SW 1271 (cell line): ENCODE data around the gene HOXB9.

Experiments used
- DNase-seq, 2 experiments: peaks; one replicate each; lab custom pipeline; 2025; lab: John Stamatoyannopoulos, UW

The HOXB9 gene

DNA sequence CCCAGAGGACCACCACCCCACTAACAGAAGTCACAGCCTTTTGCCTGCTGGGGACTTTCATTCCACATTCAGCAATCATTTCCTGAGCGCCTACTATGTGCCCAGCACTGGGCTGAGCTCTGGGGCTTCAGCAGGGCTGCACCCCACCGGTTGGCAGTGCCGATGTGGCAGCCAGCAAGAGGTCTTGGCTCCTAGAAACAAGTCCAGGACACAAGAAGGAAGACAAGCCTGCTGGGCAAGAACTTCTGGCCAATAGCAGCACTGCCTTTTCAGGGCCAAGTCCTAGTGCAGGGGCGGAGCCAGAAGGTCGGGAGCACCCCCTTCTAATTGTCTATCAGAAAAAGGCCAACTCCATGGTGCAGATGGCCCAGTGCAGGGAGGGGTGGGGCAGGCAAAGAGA, 13.0 kb upstream of the HOXB9 start:
- DNase-seq: no peak

DNA sequence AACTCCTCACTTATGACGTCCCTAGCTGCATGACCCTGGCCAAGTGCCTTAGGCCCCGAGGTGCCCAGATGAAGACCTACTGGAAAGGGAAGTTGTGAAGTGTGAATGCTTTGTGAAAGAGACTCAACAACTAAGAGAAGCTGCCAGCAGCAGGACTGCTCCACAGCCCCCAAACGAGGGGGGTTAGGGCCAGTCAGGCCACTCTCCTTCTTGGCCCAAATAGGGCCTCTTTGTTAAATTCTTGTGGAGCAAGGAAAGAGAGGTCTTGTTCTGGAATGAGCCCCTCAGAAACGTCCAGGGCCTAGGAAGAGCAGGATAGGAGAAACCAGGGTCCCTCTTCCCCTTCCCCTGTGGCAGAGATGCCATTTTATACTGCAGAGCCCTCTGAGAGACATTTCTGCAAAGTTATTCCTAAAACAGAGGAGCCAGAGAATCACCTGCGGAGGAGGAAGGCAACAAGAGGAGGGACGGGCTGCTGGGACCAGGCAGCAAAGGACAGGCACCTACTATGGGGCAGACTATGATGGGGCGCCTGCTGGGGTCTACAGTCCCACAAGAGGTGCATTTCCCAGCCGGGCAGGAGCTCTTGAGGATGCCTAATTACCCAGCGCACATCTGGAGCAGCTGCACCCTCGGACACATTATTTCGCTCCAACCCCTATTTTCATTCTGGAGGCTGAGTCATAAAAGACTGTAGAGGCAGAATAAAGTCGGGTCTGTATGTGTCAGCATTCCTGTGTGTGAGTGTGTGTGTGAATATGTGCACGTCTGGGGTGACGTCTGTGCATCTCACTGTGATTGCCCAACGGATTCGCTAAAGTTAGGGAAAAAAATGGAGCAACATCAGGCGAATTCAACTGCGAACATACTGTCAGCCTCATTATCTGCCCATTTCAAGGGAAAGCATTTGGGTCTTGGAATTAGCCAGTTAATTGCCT, 11.4 kb upstream of the HOXB9 start:
- no peak for DNase-seq

DNA sequence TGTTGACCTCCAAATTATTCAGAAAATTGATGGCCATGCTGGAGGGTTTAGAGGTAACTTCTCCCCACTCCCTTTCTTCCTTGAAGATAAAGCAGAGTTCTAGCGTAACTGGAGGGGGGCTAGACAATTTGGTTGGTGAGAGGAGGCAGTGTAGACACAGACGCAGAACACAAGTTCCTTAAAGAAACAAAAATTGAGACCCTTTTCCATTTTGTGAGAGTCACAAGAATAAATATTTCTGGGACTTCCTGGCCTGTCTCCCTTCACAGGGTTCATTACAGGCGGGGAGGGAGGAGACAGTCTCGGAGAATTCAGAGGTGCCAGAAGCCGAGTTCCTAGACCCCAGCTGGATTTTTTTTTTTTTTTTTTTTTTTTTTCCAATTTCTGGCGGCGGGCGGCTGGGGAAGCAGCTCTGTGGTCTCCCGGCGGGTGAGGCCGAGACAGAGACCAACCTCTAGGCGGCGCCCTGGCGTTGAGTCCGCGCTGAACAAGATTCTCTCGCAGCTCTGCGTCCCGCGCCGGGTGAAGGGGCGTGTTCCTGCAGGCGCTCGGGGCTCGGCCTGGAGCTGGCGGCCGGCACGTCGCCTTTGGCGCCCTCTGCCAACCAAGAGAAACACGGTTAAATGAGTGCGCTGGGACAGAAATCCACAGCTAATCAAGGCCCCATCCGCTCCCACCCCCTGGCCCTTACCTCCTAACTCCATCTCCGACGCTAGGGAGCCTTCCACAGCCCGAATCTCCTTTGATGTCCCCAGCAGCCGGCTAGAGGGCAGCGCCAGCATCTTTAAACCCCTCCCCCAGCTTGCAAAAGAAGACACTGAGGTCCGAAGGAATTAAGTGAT, 10.2 kb upstream of the HOXB9 start:
- no peak for DNase-seq

DNA sequence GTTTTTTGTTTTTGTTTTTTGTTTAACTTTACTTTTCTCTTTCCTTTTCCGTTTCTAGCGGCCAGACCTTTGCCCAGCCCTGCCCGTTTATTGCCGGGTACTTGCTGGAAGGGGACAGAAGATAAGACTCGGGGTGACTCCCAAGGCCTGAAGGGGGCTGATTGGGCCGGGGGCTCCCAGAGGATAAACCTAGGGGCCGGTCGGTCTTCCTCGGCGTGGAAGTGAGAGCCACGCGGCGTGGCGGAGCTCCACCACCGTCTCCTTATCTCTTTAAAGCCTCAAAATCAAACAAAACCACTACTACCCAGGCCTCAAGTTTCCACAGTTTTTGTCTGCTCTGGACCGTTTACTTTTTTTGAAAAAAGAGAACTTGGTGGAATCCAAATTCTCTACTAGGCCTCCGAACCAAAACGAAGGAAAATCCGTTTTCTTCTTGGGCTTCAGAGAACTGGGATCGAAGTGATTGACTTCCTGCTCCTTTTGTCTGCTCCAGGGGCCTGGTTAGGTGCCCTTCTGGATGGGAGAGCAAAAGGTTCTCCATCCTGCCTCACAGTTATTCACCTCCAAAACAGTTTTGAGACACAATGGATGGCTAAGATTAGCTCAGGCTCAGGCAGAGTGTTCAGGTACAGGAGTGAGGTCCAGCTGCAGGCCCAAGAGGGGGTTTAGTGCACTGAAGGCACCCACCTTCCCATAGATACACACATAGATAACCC, 8.5 kb upstream of the HOXB9 start:
- DNase-seq: no peak

DNA sequence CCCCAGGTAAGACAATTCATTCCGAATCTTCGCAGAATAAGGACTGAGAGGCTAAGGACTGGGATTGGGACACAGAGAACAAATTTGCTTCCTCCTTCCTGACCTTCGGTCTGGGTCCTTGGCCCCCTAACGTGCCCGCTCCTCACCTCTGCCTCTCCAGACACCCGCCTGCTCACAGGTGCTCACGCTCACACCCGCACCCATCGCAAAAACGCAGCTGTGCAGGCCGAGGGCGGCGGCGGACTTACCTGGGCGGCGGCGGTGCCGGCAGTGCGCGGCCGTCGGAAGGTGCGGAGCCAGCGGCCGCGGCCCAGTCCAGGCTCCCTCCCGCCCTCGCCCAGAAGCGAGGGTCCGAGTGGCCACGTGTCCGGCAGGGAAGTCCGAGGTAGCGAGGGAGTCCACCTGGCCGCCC, 7.1 kb upstream of the HOXB9 start:
- DNase-seq: no peak

DNA sequence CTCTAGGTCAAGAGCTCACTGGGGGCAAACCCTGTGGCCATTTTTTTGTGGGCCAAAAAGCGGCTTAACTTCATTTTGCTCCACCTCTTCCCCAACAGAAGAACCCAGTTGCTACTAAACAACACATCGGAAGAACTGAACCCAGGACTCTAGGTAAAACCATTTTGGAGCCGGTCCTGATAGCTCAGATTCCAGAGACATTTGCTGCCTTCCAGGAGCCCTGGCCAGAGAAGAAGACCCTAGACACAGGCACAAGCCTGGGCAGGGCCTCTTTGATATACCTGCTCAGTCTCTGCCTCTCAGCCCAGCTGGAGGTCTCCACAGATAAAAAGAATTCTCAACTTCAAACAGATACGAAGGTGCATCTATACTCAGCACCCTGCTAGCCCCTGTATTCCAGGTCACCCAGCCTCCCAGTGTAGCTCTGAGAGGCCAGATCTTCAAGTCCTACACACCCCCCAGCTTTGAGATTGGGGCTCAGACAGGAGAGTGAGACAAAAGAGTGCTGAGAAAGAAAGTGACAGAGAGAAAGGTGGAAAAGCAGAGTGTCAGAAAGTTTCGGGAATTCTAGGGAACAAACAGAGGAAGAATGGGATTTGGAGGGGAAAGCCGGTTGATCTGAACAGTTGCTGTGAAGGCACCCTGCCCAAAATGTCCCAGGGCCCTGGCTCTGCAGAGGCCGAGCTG, 6.6 kb upstream of the HOXB9 start:
- no peak for DNase-seq

DNA sequence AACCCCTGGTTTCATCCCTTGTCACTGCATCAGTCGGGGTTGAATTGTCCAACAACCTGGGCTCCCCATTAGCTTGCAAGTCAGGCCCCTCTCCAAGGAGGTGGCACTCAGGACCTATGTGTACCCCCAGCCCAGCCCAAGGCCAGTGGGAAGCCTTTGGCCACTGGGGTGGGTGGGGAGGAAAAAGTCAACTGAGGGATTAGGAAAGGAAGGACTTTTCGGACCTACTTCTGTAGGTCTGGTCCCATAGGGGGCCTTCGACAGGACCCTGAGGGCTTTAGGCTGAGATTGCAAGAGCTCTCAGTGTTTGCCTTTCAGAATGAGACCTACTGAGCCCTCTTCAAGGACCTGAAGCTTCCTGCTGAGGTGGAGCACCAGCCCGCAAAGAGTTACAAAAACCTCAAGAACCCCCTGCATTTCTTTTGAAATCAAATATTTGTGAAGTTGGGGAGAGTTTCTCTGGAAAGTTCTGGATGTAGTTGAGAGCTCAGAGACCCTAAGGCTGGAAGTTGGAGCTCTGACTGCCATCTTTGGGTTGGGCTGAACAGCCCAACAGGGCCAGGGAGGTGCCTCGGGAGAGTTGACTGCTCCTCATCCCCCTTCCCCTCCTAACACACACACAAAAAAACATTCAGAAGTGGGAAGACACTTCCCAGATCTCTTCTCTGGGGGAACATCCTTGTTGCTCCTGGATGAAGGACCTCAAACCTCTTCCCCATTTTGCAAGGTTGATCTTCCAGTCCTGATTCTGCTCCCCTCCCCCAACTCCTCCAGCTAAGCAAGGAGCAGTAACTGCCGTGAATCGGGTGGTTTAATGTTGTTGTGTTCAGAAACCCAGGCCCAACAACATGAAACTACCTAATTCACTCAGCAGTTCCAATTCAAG, 5.8 kb upstream of the HOXB9 start:
- no peak for DNase-seq

DNA sequence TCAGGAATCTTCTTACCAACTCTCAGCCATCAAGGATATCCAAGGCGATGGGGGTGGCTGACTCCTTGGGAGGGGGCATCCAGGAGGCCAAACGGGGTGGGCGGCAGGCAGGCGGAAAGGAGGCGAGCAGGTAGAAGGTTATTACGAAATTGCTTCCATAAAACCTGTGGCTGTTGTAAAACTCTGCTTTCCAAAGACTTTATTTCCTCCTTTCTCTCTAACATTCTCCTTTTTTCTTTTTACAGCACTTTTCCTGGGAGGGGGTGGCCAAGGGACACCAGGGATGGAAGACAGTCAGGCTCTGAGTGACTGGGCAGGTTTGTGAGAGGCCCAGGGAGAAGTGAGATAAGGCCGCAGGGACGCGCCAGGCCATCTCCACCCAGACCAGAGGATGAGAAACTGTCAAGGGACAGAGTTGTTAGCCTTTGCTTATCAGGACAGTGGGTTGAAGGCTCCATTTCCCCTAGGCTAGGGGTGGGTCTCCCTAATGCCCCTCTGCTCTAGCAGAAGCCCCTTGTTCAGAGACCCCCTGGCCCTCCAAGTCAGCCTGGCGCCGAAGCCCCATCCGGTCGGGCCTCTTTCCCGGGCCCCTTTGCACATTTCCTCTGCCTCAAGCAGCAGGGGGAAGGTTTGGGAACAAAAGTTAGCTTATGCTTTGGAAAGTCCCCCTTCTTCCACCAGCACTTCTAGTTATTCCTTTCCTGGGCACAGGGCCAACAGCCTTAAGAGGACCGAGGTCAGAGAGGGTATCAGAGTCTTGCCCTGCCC, 5.0 kb upstream of the HOXB9 start:
- no peak for DNase-seq

DNA sequence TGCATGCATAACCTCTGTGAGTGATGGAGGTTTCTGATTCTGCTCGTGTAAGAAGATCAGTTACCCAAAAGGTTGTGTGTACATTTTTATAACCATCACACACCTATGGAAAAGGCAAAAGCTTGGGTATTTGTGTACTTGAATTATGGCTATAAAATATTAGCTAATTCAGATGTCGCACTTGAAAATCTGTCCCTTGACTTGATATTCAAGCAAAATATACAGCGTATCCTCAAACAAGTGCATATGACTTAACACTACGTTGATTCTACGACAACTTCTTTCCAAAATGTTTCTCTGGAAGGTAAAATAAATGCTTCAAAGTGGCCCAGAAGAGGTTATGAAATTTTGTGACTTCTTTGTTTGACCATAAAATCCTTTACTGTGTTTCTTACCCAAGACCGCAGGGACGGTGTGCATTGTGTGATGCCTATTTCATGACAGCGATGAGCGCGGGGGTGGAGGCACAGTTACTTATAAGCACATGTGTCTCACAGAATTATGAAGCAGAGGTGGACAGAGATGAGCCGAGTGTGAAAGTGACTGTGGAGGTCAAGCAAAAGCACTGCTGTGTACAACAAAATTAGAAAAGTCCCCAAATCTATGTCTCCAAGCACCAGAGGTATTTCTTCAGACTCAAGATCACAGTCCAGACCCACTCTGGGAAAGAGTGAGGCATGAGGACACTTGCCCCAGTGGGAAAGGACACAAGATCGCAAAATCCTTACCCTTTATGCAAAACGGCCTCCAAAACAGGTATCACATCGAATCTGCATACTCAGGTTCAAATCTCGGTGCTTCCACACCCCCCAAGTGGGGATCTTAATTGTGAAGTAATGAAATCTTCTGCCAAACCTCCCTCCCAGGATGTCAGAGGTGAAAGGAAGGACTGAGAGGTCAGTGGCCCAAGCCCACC, 4.1 kb upstream of the HOXB9 start:
- no peak for DNase-seq

DNA sequence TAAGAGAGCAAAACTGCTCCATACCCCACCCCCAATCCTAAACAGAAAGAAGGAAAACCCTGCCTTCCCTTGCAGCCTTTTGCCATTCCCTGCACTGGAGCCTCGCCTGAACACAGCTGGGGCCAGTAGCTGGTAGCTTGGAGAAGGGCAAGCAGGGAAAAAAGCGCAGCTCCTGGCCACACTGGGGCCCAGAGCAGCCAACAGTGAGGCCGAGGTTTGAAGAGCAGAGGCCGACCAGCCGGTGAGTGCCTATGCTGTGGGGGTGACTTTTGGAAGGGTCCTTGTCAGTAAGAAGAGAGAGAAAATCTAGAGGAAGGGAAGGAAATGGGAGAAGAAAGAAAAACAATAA, 3.2 kb upstream of the HOXB9 start:
- DNase-seq: no peak

DNA sequence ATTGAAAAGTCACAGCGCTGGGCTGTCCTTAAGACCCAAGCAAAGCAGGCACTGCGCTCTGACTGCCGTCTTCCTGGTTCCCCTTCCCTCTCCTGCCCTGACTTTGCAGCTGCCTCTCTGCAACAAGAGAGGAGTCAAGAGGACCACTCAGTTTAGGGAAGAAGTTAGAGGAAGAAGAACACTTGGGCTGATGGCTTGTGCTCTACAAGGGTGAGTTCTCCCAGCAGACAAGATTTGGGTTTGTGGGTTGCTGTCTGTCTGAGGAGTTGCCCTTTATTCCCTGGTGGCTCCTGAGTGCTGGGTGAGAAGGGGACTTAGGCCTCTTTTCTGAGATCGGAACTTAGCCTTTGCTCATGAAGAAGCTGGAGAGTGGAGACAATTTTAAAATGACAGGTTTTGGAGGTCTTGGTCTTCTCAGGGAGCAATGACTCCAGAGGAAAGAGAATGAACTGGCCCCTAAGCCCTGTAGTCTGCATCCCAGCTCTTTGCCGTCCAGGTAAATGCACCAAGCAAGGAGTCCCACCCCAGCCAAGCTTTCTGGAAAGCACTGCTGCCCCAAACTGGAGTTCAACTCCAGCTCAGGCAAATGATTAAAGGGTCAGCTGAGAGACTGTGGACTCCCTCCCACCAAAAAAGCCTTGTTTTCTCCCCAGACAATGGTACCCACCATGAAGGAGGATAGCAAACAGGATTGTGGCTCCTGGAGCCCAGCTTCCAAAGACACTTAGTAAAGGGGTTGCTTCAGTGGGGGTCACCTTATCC, 2.7 kb upstream of the HOXB9 start:
- DNase-seq: no peak

DNA sequence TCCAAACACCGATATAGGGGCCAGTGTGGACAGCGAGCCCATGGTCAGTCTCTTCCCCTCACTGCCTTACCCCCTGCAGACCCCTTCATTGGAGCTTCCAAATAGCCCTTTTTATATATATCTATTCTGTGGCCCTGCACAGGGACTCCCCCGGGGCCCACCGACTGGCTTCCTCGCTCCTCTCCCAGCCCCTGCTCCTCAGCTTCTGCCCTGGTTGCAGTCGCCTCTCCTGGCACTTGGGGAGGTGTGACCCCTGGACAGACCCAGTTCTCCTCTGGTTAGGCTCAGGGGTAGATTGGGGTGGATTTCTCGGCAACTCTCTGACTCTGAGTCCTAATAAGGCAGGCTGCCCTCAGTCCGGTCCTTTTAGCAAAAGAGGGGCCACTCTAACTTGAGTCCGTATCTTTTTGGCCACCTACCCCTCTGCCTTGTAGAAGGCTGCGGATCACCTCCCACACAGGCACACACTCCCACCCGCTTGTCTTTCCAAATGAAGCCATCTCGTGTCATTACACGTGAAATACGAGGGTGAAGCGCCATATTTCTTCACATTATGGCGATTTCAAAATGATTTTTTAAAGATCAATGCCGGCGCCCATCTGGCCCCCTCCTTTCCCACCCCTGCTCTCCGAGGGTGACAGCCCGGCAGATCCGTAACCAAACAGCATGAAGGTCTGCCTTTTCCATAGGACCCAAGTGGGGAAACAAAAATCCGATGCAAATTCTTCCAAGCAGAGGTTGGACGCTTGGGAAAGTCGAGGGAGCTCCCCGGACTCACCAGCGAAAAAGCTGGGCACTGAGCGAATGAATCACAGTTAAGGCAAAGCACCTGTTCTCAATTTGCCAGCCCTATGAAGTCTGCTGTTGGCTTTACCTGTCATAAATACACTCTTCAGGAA, 1.7 kb upstream of the HOXB9 start:
- DNase-seq: no peak

DNA sequence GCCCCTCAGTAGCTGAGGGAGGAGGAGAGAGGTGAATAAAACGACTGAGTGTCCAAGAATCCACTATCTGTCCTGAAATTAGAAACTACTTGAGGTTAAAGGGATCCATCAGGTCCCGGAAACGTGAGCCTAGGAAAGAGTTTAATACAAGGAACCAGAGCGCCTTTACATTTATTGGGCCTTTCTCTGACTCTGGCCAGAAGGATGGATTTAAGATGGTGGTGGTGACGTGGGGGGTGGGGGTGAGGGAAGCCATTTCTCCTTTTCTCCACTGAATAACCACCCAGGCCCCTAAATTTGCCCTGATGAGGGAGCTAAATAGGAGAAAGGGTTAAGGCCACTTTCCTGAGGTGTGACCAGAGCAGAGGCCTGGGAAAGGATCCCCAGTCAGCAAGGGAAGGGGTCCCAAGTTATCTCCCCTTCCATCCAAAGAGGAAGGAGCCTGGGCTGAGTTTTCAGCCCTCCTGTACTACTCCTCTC, 1.0 kb upstream of the HOXB9 start:
- no peak for DNase-seq

DNA sequence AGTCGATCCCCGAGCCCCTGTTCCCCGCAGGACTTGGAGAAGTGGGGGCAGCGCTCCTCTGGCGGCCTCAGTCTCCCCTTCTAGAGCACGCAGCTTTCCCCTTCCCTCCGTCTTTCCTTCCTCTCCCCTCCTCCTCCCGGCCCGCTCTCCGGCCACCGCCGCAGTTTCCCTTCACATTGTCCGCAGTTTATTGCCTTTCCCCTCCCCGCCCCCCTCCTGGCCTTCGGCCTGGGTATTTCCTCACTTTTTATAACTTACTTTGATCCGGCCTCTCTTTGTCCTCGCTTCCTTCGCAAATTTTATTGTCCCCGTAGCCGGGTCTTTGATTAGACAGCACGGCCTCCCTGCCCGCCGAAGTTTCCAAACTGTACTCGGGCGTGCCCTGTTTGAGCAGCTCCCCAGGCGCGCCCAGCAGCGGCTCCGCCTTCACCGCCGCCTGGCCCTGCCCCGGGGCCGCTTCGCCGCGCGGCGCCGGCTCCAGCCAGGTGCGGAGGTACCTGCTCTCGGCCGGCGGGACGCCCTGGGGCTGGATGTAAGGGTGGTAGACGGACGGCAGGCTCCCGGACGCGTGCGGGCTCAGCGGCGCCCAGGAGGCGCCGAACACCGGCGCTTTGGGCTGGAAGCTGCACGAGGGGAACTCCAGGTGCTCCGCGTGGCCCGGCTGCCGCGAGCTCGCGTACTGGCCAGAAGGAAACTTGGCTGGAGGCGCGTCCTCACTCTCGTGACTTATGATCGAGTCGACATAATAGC, 488 bp downstream of the HOXB9 start:
- no peak for DNase-seq

DNA sequence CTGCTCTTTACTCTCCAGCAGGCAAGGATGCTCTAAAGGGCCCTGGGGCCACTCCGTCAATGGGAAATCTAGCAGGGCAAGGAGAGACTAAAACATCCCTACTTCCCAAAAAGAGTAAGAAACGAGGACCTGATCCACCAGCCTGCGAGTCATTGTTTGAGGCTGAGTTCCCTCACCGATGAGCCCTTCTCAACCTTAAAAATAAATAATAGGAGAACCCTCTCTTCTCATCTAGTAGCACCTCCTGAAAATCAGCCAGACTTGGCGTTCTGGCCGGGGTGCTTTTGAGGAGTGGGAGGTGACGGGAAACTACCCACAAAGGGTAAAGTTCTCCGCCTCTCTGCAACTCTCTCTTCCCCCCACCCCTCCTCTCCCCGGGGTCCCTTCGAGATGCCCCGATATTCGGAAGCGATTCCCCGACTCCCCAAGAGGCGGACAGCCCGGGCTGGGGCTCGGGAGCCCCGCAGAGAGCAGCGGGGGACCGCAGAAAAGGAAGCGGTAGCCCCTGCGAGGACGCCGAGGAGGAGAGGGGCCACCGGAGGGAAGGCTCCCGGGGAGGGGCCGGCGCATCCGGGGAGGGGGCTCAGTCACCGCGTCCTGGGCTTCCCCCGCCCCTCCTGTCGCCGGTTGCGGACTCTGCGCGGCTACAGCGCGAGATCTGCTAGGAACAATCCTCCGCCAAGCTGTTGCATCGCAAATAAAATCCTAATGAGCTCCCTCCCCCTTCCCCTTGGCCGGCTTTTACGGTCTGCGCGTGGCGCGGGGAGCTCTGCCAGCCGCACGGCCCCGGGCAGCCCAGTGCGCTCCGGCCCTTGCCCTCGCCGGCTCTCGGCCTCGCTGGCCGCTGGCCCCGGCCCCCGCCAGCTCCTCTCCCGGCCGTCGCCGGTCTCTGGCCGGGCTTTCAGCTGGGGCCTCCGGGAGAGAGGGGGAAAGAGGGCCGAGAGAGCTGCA, 1.3 kb downstream of the HOXB9 start:
- no peak for DNase-seq
